HepG2 (cell line): Measurements from ENCODE around the gene PMVK. TPM values are rescaled to one million over a fixed set of nuclear protein-coding genes. Genes with fewer than 3 reads are reported as not detected.
"Not testable (repeated sequence)": the region's sequence is repeated elsewhere in the genome, so short reads cannot be mapped to it uniquely, and the experiment has no call there.

ENCODE experiments used
- ATAC-seq: fragments of 200-7000 bp; cut with Tn5 transposase; 3 replicates; pipeline ENCODE4 v1.9.1; 2020; ENCODE audit warnings: mild to moderate bottlenecking, moderate library complexity
- BruUV-seq: library from RNA; stranded (reverse); fragments of 400-500 nt; replicated peaks from 2 replicates; lab custom pipeline; 2021; lab: Mats Ljungman, UMichigan
- CTCF ChIA-PET: fragments of 300-600 bp; formaldehyde crosslinking; extraction: SDS; loops from one replicate; lab custom pipeline; 2021; ENCODE audit warnings: low total read pairs, inconsistent platforms, low intra/inter-chr PET ratio; lab: Yijun Ruan, JAX
- POLR2A ChIA-PET: fragments of 350-600 bp; sonication (Branson Sonifier 250); formaldehyde crosslinking; loops from one replicate; lab custom pipeline; 2020; ENCODE audit warnings: antibody characterized with exemption, inconsistent platforms; lab: Yijun Ruan, JAX
- DNase-seq: peaks from one replicate; pipeline ENCODE4 v3.0.0-alpha.2; 2015; ENCODE audit warnings: low spot score
- FAIRE-seq: peaks from 3 replicates; lab custom pipeline; 2011; peaks lifted over from hg19 to GRCh38; lab: Jason Lieb, UNC
- H2AFZ ChIP-seq: one replicate; pipeline ENCODE4 v1.6.1; 2011; ENCODE audit warnings: low read length, inconsistent platforms
- H3K27ac ChIP-seq: fragments of 300-600 bp; 3 replicates; pipeline ENCODE4 v1.8.0; 2011; ENCODE audit warnings: mixed run types, mild to moderate bottlenecking, mixed read lengths, low read length, inconsistent platforms; ENCODE audit not compliant: insufficient read depth; ENCODE audit errors: extremely low read length
- H3K27me3 ChIP-seq, 2 experiments: fragments of 200-600 bp in 1 of 2; 2 replicates in 1 of 2; 3 replicates in 1 of 2; pipeline versions ENCODE4 v1.6.0 to v1.8.0; 2011; ENCODE audit warnings: low read length in 2 of 2, mild to moderate bottlenecking in 2 of 2, moderate library complexity in 2 of 2, inconsistent platforms in 1 of 2; ENCODE audit not compliant: insufficient read depth in 2 of 2, control insufficient read depth in 1 of 2
- H3K36me3 ChIP-seq, 2 experiments: fragments of 200-600 bp in 1 of 2; replicated peaks in 1 of 2; 2 replicates in 1 of 2; 3 replicates in 1 of 2; pipeline versions ENCODE4 v1.5.1 to v1.8.0; 2011; ENCODE audit warnings: low read length in 2 of 2, inconsistent platforms in 1 of 2; ENCODE audit not compliant: insufficient read depth in 2 of 2, control insufficient read depth in 1 of 2
- H3K4me1 ChIP-seq: 2 replicates; pipeline ENCODE4 v1.5.1; 2012; ENCODE audit warnings: low read length, inconsistent platforms; ENCODE audit not compliant: insufficient read depth
- H3K4me2 ChIP-seq: 2 replicates; pipeline ENCODE4 v1.6.0; 2011; ENCODE audit warnings: low read depth, low read length, inconsistent platforms
- H3K4me3 ChIP-seq, 3 experiments: fragments of 200-600 bp in 1 of 3; sonication (generic), shearing (Covaris generic) in 1 of 3; replicated peaks in 1 of 3; 2 replicates each; pipeline ENCODE4 v1.5.1; 2011 to 2016; ENCODE audit warnings: low read length in 3 of 3, inconsistent platforms in 2 of 3, low read depth in 2 of 3, mild to moderate bottlenecking in 2 of 3, control low read depth in 1 of 3, mixed read lengths in 1 of 3; ENCODE audit not compliant: insufficient read depth in 1 of 3
- H3K79me2 ChIP-seq: one replicate; pipeline ENCODE4 v1.6.1; 2011; ENCODE audit warnings: low read length, inconsistent platforms; ENCODE audit not compliant: insufficient read depth
- H3K9ac ChIP-seq: 2 replicates; pipeline ENCODE4 v1.6.0; 2011; ENCODE audit warnings: mild to moderate bottlenecking, low read depth, low read length, inconsistent platforms; ENCODE audit not compliant: insufficient read depth
- H3K9me3 ChIP-seq: 2 replicates; pipeline ENCODE4 v1.5.1; 2012; ENCODE audit warnings: mild to moderate bottlenecking, low read length
- H4K20me1 ChIP-seq: 2 replicates; pipeline ENCODE4 v1.6.0; 2011; ENCODE audit warnings: inconsistent platforms, mild to moderate bottlenecking, low read length, moderate library complexity; ENCODE audit not compliant: insufficient read depth
- IKZF1 ChIP-seq: fragments of 450-650 bp; IDR thresholded peaks from 2 replicates; pipeline ENCODE4 v1.7.1; 2016
- SMAD9 ChIP-seq: sonication (generic); formaldehyde crosslinking; IDR thresholded peaks from 2 replicates; pipeline ENCODE4 v1.5.1; 2020; ENCODE audit warnings: mild to moderate bottlenecking, missing genetic modification reagents
- SMARCC2 ChIP-seq: fragments of 450-650 bp; IDR thresholded peaks from 2 replicates; pipeline ENCODE4 v1.6.1; 2017; ENCODE audit warnings: antibody characterized with exemption, mild to moderate bottlenecking
- SRY ChIP-seq: sonication (generic); formaldehyde crosslinking; IDR thresholded peaks from 2 replicates; pipeline ENCODE4 v1.8.0; 2022; ENCODE audit warnings: mild to moderate bottlenecking, missing genetic modification reagents
- ZNF205 ChIP-seq: IDR thresholded peaks from 2 replicates; pipeline ENCODE4 v1.6.1; 2018; ENCODE audit warnings: missing biosample characterization, missing genetic modification reagents
- WGBS: methylation state at CpG from one replicate; pipeline ENCODE4 v1.1.6; 2017; ENCODE audit warnings: low lambda C conversion rate; 5-methylcytosine and 5-hydroxymethylcytosine counted together
- in situ Hi-C: cut with HindIII; loops from 2 replicates; pipeline ENCODE4 v1.10.0; 2017; ENCODE audit warnings: low pct_unique_long_range_greater_than_20kb; ENCODE audit not compliant: extremely low pct_ligation_motif_present
- intact Hi-C: fragments of 100-400 bp; cut with micrococcal nuclease; formaldehyde crosslinking; loops from one replicate; pipeline ENCODE4 v1.10.0; 2022; ENCODE audit not compliant: unreplicated experiment
- polyA plus RNA-seq, 8 experiments: library from polyadenylated mRNA; depleted of rRNA in 3 of 8; stranded (reverse) in 7 of 8; unstranded in 1 of 8; fragments of >200 nt; fragmentation: Illumina TruSeq in 4 of 8; extraction: Trizol in 4 of 8; gene quantifications; 2 replicates each; pipeline versions ENCODE4 v1.2.1 to v1.2.3, GENCODE V29; 2011 to 2016; ENCODE audit warnings: low read depth in 4 of 8, missing spikeins in 1 of 8, mixed read lengths in 1 of 8; ENCODE audit not compliant: insufficient read depth in 1 of 8
- total RNA-seq, 5 experiments: library from RNA; depleted of rRNA; stranded (reverse); fragments of >200 nt; fragmentation: Illumina TruSeq; extraction: Trizol; gene quantifications; 2 replicates each; pipeline ENCODE4 v1.2.3, GENCODE V29; 2016; ENCODE audit warnings: low read depth in 1 of 5
- TF ChIP-seq, protein P1 (sequence below): sonication (generic); formaldehyde crosslinking; IDR thresholded peaks from 2 replicates; pipeline ENCODE4 v1.5.0; 2020; ENCODE audit warnings: mild to moderate bottlenecking, missing genetic modification reagents

Gene PMVK
- total and polyA plus RNA-seq, 2 of the 13 experiments (the other 11 are each of a cell fraction or from before 2014, with no cell fraction given): 3.9 to 12.6 TPM

DNA sequence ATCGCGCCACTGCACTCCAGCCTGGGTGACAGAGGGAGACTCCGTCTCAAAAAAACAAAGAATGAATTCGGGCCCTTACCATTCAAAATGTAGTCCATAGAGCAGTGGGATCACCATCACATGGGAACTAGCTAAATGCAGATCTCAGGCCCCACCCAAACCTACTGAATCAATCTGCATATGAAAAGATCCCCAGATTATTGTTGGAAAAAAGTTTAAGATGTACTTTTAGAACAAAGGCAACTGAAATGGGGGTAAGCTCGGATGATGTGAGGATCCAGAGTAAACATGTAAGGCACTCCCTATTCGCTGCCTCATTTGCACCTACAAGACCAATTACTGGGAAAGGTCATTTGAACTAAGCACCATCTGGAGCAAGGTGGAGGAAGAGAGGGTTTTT, 45.8 kb upstream of the PMVK start (continued):
- TF ChIP-seq, protein P1, sequence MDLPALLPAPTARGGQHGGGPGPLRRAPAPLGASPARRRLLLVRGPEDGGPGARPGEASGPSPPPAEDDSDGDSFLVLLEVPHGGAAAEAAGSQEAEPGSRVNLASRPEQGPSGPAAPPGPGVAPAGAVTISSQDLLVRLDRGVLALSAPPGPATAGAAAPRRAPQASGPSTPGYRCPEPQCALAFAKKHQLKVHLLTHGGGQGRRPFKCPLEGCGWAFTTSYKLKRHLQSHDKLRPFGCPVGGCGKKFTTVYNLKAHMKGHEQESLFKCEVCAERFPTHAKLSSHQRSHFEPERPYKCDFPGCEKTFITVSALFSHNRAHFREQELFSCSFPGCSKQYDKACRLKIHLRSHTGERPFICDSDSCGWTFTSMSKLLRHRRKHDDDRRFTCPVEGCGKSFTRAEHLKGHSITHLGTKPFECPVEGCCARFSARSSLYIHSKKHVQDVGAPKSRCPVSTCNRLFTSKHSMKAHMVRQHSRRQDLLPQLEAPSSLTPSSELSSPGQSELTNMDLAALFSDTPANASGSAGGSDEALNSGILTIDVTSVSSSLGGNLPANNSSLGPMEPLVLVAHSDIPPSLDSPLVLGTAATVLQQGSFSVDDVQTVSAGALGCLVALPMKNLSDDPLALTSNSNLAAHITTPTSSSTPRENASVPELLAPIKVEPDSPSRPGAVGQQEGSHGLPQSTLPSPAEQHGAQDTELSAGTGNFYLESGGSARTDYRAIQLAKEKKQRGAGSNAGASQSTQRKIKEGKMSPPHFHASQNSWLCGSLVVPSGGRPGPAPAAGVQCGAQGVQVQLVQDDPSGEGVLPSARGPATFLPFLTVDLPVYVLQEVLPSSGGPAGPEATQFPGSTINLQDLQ: no peak

DNA sequence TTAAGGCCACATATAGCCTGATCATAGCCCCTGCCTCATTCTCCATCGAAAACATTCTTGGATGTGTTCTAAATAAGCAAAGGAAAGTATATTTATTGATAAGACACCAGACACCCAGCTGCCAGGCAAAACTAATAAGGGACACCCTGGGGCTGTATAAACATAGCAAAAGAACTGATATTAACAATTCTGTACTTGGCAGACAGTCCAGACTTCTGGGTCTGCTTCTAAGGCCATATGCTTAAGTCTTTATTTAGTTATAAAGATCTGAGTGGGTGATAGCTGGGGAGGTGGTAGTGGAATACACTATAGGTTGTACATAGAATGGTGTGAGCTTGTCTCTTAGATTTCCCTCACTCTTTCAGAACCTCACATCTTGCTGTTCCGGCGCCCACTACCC, 41.8 kb upstream of the PMVK start:
- no peak overlapping the region for H3K4me2 ChIP-seq
- no peak overlapping the region for H3K27ac ChIP-seq
- no peaks in the 10 kb centered on the region for H3K9me3 ChIP-seq
- H3K4me1 ChIP-seq: peaks cover 29% of the 10 kb centered on the region
- no peak for DNase-seq
- ChIA-PET CTCF (no interaction called here), POLR2A (no interaction called here)
- FAIRE-seq: no peak
- peaks cover 2 to 18% of the 10 kb centered on the region in 2 experiments for H3K36me3 ChIP-seq
- BruUV-seq: no TSS peak
- H2AFZ ChIP-seq: no peak overlapping the region
- TF ChIP-seq ZNF205 (CRISPR knock-in tag) (no peak), SMARCC2 (no peak), SMAD9 (no peak), SRY (CRISPR knock-in tag) (no peak), IKZF1 (no peak)
- no peaks in the 10 kb centered on the region; a peak in 1 of 5 replicates for H3K27me3 ChIP-seq
- H3K79me2 ChIP-seq: peaks cover 50% of the 10 kb centered on the region
- no peak overlapping the region for H3K9ac ChIP-seq
- in situ Hi-C loops (no loop called here), intact Hi-C loops (no loop called here)
- H4K20me1 ChIP-seq: no peaks in the 10 kb centered on the region
- no peak for ATAC-seq
- H3K4me3 ChIP-seq: no peak overlapping the region
- 97% methylated on average over 3 of the region's 3 CpGs for WGBS

DNA sequence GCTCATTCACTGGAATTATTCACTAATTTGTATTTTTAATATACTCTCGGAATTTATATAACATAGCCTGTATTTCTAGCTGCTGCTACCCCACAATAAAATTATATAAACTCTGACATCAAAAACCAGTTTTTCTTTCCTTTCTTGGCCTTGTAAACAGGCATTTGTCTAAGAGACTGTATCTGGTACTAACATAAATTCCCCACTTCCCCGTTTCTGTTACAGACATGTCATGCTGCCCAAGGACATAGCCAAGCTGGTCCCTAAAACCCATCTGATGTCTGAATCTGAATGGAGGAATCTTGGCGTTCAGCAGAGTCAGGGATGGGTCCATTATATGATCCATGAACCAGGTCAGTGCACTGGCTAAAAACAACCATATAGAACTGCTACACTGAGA, 41.2 kb upstream of the PMVK start:
- H3K79me2 ChIP-seq: peaks cover 48% of the 10 kb centered on the region
- DNase-seq, H3K27me3 ChIP-seq, H3K9ac ChIP-seq, H4K20me1 ChIP-seq, CTCF ChIA-PET, ATAC-seq, FAIRE-seq, H2AFZ ChIP-seq, in situ Hi-C loops, intact Hi-C loops, BruUV-seq, H3K9me3 ChIP-seq, H3K27ac ChIP-seq, H3K4me2 ChIP-seq, H3K4me3 ChIP-seq: not testable (repeated sequence)
- POLR2A ChIA-PET: interaction anchor here (1.4 kb wide), 1 partner anchor 40 kb away, joined by 3 read pairs; no protein-coding TSS in a partner anchor
- WGBS: 85% methylated on average over 3 of the region's 3 CpGs
- peaks cover 33% of the 10 kb centered on the region for H3K4me1 ChIP-seq
- peaks cover 2 to 18% of the 10 kb centered on the region in 2 experiments for H3K36me3 ChIP-seq
